ENCODE data around the gene CCDC187.

- no peak for TF ChIP-seq PAX5 (IDR thresholded peaks at IDR 0.05; ENCODE audit: insufficient read depth, low read length, severe bottlenecking)
- no peak for TF ChIP-seq POLR2A (IDR thresholded peaks at IDR 0.05; ENCODE audit: low read depth, low read length)
- no peak for TF ChIP-seq POLR2AphosphoS5 (IDR thresholded peaks at IDR 0.05; ENCODE audit: low read depth, low read length)
- no peak for TF ChIP-seq TAF1 (IDR thresholded peaks at IDR 0.05; ENCODE audit: low read depth, low read length)
- TF ChIP-seq POU2F2 (IDR thresholded peaks at IDR 0.05; ENCODE audit: low read depth, low read length): no peak
- TF ChIP-seq SPI1 (IDR thresholded peaks at IDR 0.05; ENCODE audit: low read depth, low read length): no peak
These were observed 68.0 kb downstream of the CCDC187 start for GRCh38 chr9:136235709-136236455.

Measured in GM12891 (cell line).